HCT116 (cell line): ENCODE data around the gene ABHD11. TPM values are rescaled to one million over a fixed set of nuclear protein-coding genes. Genes with fewer than 3 reads are reported as not detected.

Experiments
- ATAC-seq: fragments of 200-7000 bp; cut with Tn5 transposase; 2 replicates; pipeline ENCODE4 v1.9.1; 2020; ENCODE audit warnings: mild to moderate bottlenecking, moderate library complexity
- BruUV-seq: library from RNA; stranded (reverse); fragments of 400-500 nt; replicated peaks from 2 replicates; lab custom pipeline; 2021; lab: Mats Ljungman, UMichigan
- CTCF ChIA-PET: fragments of 300-600 bp; sonication (Branson Sonifier 250); formaldehyde crosslinking; loops from one replicate; lab custom pipeline; 2021; ENCODE audit warnings: antibody characterized with exemption; lab: Charles Lee
- POLR2A ChIA-PET: fragments of 300-600, 350-600 bp; sonication (Branson Sonifier 250); formaldehyde crosslinking; loops from one replicate; lab custom pipeline; 2021; ENCODE audit warnings: antibody characterized with exemption; lab: Charles Lee
- RAD21 ChIA-PET, 2 experiments: fragments of 300-600 bp; sonication (Branson Sonifier 250); formaldehyde crosslinking; loops; one replicate each; lab custom pipeline; 2023; ENCODE audit warnings: low total read pairs in 2 of 2; ENCODE audit not compliant: uncharacterized antibody in 2 of 2, unreplicated experiment in 2 of 2, low non-redundant PET in 1 of 2; lab: Charles Lee
- DNase-seq: peaks from one replicate; pipeline ENCODE4 v3.0.0-alpha.2; 2010; ENCODE audit warnings: low read depth, low spot score
- H2AFZ ChIP-seq: fragments of 200-600 bp; shearing (Covaris generic), sonication (generic); 2 replicates; pipeline ENCODE4 v1.6.1; 2017; ENCODE audit warnings: low read depth, mixed run types, mixed read lengths, antibody characterized with exemption, low read length; ENCODE audit not compliant: poor library complexity, severe bottlenecking
- H3K27ac ChIP-seq: 2 replicates; pipeline ENCODE4 v1.5.1; 2012; ENCODE audit warnings: low read depth, low read length
- H3K27me3 ChIP-seq: fragments of 200-600 bp; sonication (generic); 2 replicates; pipeline ENCODE4 v1.6.1; 2016; ENCODE audit warnings: mixed run types, low read length, mixed read lengths; ENCODE audit not compliant: insufficient read depth
- H3K36me3 ChIP-seq, 2 experiments: fragments of 200-500 bp in 1 of 2; fragments of 200-600 bp in 1 of 2; sonication (Bioruptor generic) in 1 of 2; sonication (generic) in 1 of 2; 2 replicates each; pipeline versions ENCODE4 v1.5.1 to v1.6.1; 2014 to 2016; ENCODE audit warnings: low read length in 2 of 2, inconsistent platforms in 1 of 2, mixed read lengths in 1 of 2, mixed run types in 1 of 2; ENCODE audit not compliant: insufficient read depth in 2 of 2, control insufficient read depth in 1 of 2
- H3K4me1 ChIP-seq, 2 experiments: fragments of 200-600 bp in 1 of 2; sonication (generic) in 1 of 2; 2 replicates each; pipeline versions ENCODE4 v1.5.1 to v1.6.1; 2012 to 2017; ENCODE audit warnings: low read length in 2 of 2, inconsistent platforms in 1 of 2, mild to moderate bottlenecking in 1 of 2, mixed read lengths in 1 of 2, mixed run types in 1 of 2, moderate library complexity in 1 of 2; ENCODE audit not compliant: insufficient read depth in 2 of 2, control insufficient read depth in 1 of 2
- H3K4me2 ChIP-seq: fragments of 200-600 bp; sonication (generic); 2 replicates; pipeline ENCODE4 v1.6.1; 2017; ENCODE audit warnings: mixed run types, low read length, mixed read lengths
- H3K4me3 ChIP-seq, 2 experiments: fragments of 200-600 bp in 1 of 2; sonication (generic) in 1 of 2; replicated peaks in 1 of 2; 2 replicates each; pipeline ENCODE4 v1.5.1; 2011 to 2016; ENCODE audit warnings: low read length in 2 of 2, control low read depth in 1 of 2, low read depth in 1 of 2, mild to moderate bottlenecking in 1 of 2, mixed read lengths in 1 of 2, mixed run types in 1 of 2
- H3K79me2 ChIP-seq: fragments of 200-600 bp; sonication (generic); 2 replicates; pipeline ENCODE4 v1.6.1; 2017; ENCODE audit warnings: mild to moderate bottlenecking, mixed run types, low read length, moderate library complexity, mixed read lengths; ENCODE audit not compliant: insufficient read depth
- H3K9ac ChIP-seq: fragments of 200-600 bp; sonication (generic); 2 replicates; pipeline ENCODE4 v1.6.1; 2016; ENCODE audit warnings: low read length, mixed read lengths
- H3K9me2 ChIP-seq: fragments of 200-600 bp; sonication (generic), shearing (Covaris generic); 2 replicates; pipeline ENCODE4 v1.6.1; 2017; ENCODE audit warnings: mixed run types, mild to moderate bottlenecking, moderate library complexity; ENCODE audit not compliant: insufficient read depth
- H3K9me3 ChIP-seq, 2 experiments: fragments of 200-500 bp in 1 of 2; fragments of 200-600 bp in 1 of 2; sonication (Bioruptor generic) in 1 of 2; sonication (generic) in 1 of 2; 2 replicates each; pipeline ENCODE4 v1.6.1; 2014 to 2017; ENCODE audit warnings: low read length in 2 of 2, mixed read lengths in 2 of 2, inconsistent platforms in 1 of 2, low read depth in 1 of 2, mild to moderate bottlenecking in 1 of 2, mixed run types in 1 of 2, moderate library complexity in 1 of 2; ENCODE audit not compliant: control insufficient read depth in 1 of 2, insufficient read depth in 1 of 2
- H4K20me1 ChIP-seq: fragments of 200-600 bp; sonication (generic), shearing (Covaris generic); 2 replicates; pipeline ENCODE4 v1.6.1; 2017; ENCODE audit warnings: mixed run types, mild to moderate bottlenecking, moderate library complexity; ENCODE audit not compliant: insufficient read depth
- CEBPB ChIP-seq: IDR thresholded peaks from 2 replicates; pipeline ENCODE4 v1.6.1; 2012; ENCODE audit warnings: low read depth
- CTCF ChIP-seq, 3 experiments: fragments of 200-600 bp in 1 of 3; sonication (generic) in 1 of 3; IDR thresholded peaks in 2 of 3; conservative IDR thresholded peaks in 1 of 3; 2 replicates each; pipeline ENCODE4 v1.5.1; 2012 to 2017; ENCODE audit warnings: low read depth in 2 of 3, low read length in 2 of 3, antibody characterized with exemption in 1 of 3, borderline replicate concordance in 1 of 3, control low read depth in 1 of 3, mild to moderate bottlenecking in 1 of 3, mixed read lengths in 1 of 3, mixed run types in 1 of 3, moderate library complexity in 1 of 3; ENCODE audit not compliant: insufficient read depth in 1 of 3
- EZH2 ChIP-seq: fragments of 200-600 bp; sonication (generic); IDR thresholded peaks from 2 replicates; pipeline ENCODE4 v1.6.1; 2017; ENCODE audit warnings: antibody characterized with exemption, mixed run types
- FOSL1 ChIP-seq: IDR thresholded peaks from 2 replicates; pipeline ENCODE4 v1.6.1; 2012; ENCODE audit warnings: low read depth
- POLR2A ChIP-seq: IDR thresholded peaks from 2 replicates; pipeline ENCODE4 v1.7.0; 2011; ENCODE audit warnings: borderline replicate concordance; ENCODE audit not compliant: insufficient read depth, insufficient read length; ENCODE audit errors: extremely low read depth
- ZBTB33 ChIP-seq: IDR thresholded peaks from 2 replicates; pipeline ENCODE4 v1.6.1; 2011; ENCODE audit warnings: mild to moderate bottlenecking, low read length, moderate library complexity; ENCODE audit not compliant: insufficient replicate concordance; ENCODE audit errors: extremely low read depth
- intact Hi-C: fragments of 100-400 bp; cut with micrococcal nuclease; formaldehyde crosslinking; loops from 2 replicates; pipeline ENCODE4 v1.10.0; 2022
- total RNA-seq: library from RNA; stranded (reverse); gene quantifications from one replicate; pipeline ENCODE4 v1.2.1, GENCODE V29; 2021; ENCODE audit not compliant: unreplicated experiment

Gene ABHD11
- total RNA-seq, 1 experiment from 2014 or later = 69.8 TPM

- ChIA-PET RAD21 (no interaction called here), CTCF (interaction anchor here (1.7 kb wide), 1 partner anchor 122 kb away, joined by 9 read pairs; no protein-coding TSS in a partner anchor), POLR2A (interaction anchor here (0.7 kb wide), 1 partner anchor 257 kb away, joined by 4 read pairs; no protein-coding TSS in a partner anchor)
- ATAC-seq (no peak), DNase-seq (no peak)
- Histone ChIP-seq H3K79me2 (no peaks in the 10 kb centered on the region), H3K27me3 (no peaks in the 10 kb centered on the region), H3K9me3 (no peaks in the 10 kb centered on the region), H3K4me3 (no peak overlapping the region), H3K27ac (no peak overlapping the region), H3K9me2 (no peaks in the 10 kb centered on the region), H3K4me1 (peaks cover 2 to 14% of the 10 kb centered on the region in 2 experiments; a peak in 3 of 4 replicates), H3K36me3 (no peaks in the 10 kb centered on the region), H2AFZ (no peak overlapping the region), H3K4me2 (no peak overlapping the region), H4K20me1 (no peaks in the 10 kb centered on the region), H3K9ac (no peak overlapping the region)
- TF ChIP-seq CEBPB = no peak
- no TSS peak for BruUV-seq
- intact Hi-C loops = loop anchor here (5.0 to 10.0 kb wide), 2 partner anchors 64 to 206 kb away; partner anchors contain the start of genes BAZ1B and VPS37D
Measured at GRCh38 chr7:73728551-73728950, 10.1 kb downstream of the ABHD11 start.

- no peak for ATAC-seq
- POLR2A ChIA-PET = no interaction called here
- H2AFZ ChIP-seq = no peak overlapping the region
- no peak overlapping the region for H3K27ac ChIP-seq
- H3K9me2 ChIP-seq = no peaks in the 10 kb centered on the region
- H3K9ac ChIP-seq = no peak overlapping the region
- no peaks in the 10 kb centered on the region for H3K79me2 ChIP-seq
- intact Hi-C loops = loop anchor here (5.0 to 10.0 kb wide), 2 partner anchors 63 to 206 kb away; partner anchors contain the start of genes BAZ1B and VPS37D
- TF ChIP-seq POLR2A = no peak
- TF ChIP-seq FOSL1 = no peak
- TF ChIP-seq ZBTB33 = no peak
- no peak for TF ChIP-seq CEBPB
- TF ChIP-seq CTCF (IDR thresholded peaks at IDR 0.05 in 2 of 3, conservative IDR thresholded peaks at IDR 0.05 in 1 of 3; ENCODE audit: borderline replicate concordance in 1 of 3, insufficient read depth in 1 of 3, low read depth in 2 of 3, low read length in 2 of 3) = no peak
- TF ChIP-seq EZH2 = no peak
- no peak for DNase-seq
- H3K27me3 ChIP-seq = no peaks in the 10 kb centered on the region
- H3K9me3 ChIP-seq = no peaks in the 10 kb centered on the region
- no peak overlapping the region for H3K4me3 ChIP-seq
- no peaks in the 10 kb centered on the region for H3K36me3 ChIP-seq
- H4K20me1 ChIP-seq = no peaks in the 10 kb centered on the region
- H3K4me2 ChIP-seq = no peak overlapping the region
- CTCF ChIA-PET = interaction anchor here (1.7 kb wide), 1 partner anchor 121 kb away, joined by 9 read pairs; no protein-coding TSS in a partner anchor
- H3K4me1 ChIP-seq = peaks cover 2 to 14% of the 10 kb centered on the region in 2 experiments; a peak in 3 of 4 replicates
- no TSS peak for BruUV-seq
- RAD21 ChIA-PET = no interaction called here
Measured at GRCh38 chr7:73727952-73728351, 10.7 kb downstream of the ABHD11 start.
